Sigmoid colon (tissue), 4 donors: ENCODE measurements around the gene MBOAT7.

ENCODE experiments used
- CTCF ChIP-seq, 4 experiments: fragments of 450-650 bp in 3 of 4; fragments of 200-600 bp in 1 of 4; IDR thresholded peaks; one replicate each; pipeline ENCODE4 v1.5.1; 2016 to 2019; ENCODE audit warnings: antibody characterized with exemption in 4 of 4, mild to moderate bottlenecking in 3 of 4, moderate library complexity in 2 of 4
- EP300 ChIP-seq, 4 donors: sonication (generic); formaldehyde crosslinking; IDR thresholded peaks; one replicate each; pipeline ENCODE4 v1.6.1; 2017; ENCODE audit warnings: antibody characterized with exemption in 4 of 4
- POLR2A ChIP-seq, 2 donors: fragments of 450-650 bp; IDR thresholded peaks; one replicate each; pipeline ENCODE4 v1.6.1; 2016; ENCODE audit warnings: antibody characterized with exemption in 2 of 2, mild to moderate bottlenecking in 2 of 2, moderate library complexity in 2 of 2
- POLR2AphosphoS5 ChIP-seq, 4 donors: sonication (generic); formaldehyde crosslinking; IDR thresholded peaks; one replicate each; pipeline ENCODE4 v1.6.1; 2017; ENCODE audit warnings: antibody characterized with exemption in 4 of 4

- TF ChIP-seq CTCF (IDR thresholded peaks at IDR 0.05): no peak
- no peak for TF ChIP-seq EP300 (IDR thresholded peaks at IDR 0.05)
- no peak for TF ChIP-seq POLR2AphosphoS5 (IDR thresholded peaks at IDR 0.05)
- TF ChIP-seq POLR2A (IDR thresholded peaks at IDR 0.05): no peak
Observed at GRCh38 chr19:54128796-54129616, 60.4 kb downstream of the MBOAT7 start.
